ENCODE data around the gene CAMK4. TPM values are rescaled to one million over a fixed set of nuclear protein-coding genes. Genes with fewer than 3 reads are reported as not detected.

CAMK4 gene
- polyA plus RNA-seq, 1 donor (not counting 4 experiments of a cell fraction or from before 2014, with no cell fraction given) = 0.45 TPM

- dilution Hi-C loops (cut with MboI; ENCODE audit: extremely low pct_ligation_motif_present, low sequenced_read_pairs) = no loop called here
- no peak overlapping the region for H2AFZ ChIP-seq (ENCODE audit: control insufficient read depth, low read length)
- H3K36me3 ChIP-seq (ENCODE audit: control insufficient read depth in 2 of 2, extremely low read depth in 1 of 2, insufficient read depth in 2 of 2, low read length in 2 of 2) = no peaks in the 10 kb centered on the region
- H3K27ac ChIP-seq (ENCODE audit: control insufficient read depth, insufficient read depth, low read length) = no peak overlapping the region
- peaks cover 3% of the 10 kb centered on the region for H3K27me3 ChIP-seq (ENCODE audit: control insufficient read depth, extremely low read depth, insufficient read depth, low read length)
- H3K9ac ChIP-seq (ENCODE audit: control insufficient read depth, extremely low read depth, insufficient read depth, low read length) = no peak overlapping the region
- H3K9me3 ChIP-seq (ENCODE audit: control insufficient read depth, low read depth, low read length) = no peaks in the 10 kb centered on the region
- no peak for FAIRE-seq
- H3K9me1 ChIP-seq (ENCODE audit: control insufficient read depth, extremely low read depth, insufficient read depth, low read length) = no peaks in the 10 kb centered on the region
- TF ChIP-seq CTCF (optimal IDR thresholded peaks at IDR 0.05 in 1 of 3, IDR thresholded peaks at IDR 0.05 in 1 of 3, conservative IDR thresholded peaks at IDR 0.05 in 1 of 3; ENCODE audit: extremely low read depth in 1 of 3, insufficient read depth in 2 of 3, low read length in 3 of 3) = no peak
- no peak for TF ChIP-seq EZH2 (IDR thresholded peaks at IDR 0.05; ENCODE audit: low read length)
- no peaks in the 10 kb centered on the region for H4K20me1 ChIP-seq (ENCODE audit: control insufficient read depth, extremely low read depth, insufficient read depth, low read length)
- no peak for DNase-seq (ENCODE audit: low read depth, low spot score)
- H3K4me2 ChIP-seq (ENCODE audit: control insufficient read depth, extremely low read depth, insufficient read depth, low read depth, low read length) = no peak overlapping the region
- no peak overlapping the region for H3K4me3 ChIP-seq (ENCODE audit: control insufficient read depth in 2 of 3, extremely low read depth in 1 of 3, insufficient read depth in 2 of 3, low read depth in 1 of 3, low read length in 3 of 3)
- H3K79me2 ChIP-seq (ENCODE audit: control insufficient read depth, insufficient read depth, low read length) = no peaks in the 10 kb centered on the region
- H3K4me1 ChIP-seq (ENCODE audit: control insufficient read depth, extremely low read depth, insufficient read depth, low read length) = no peaks in the 10 kb centered on the region
Observed at GRCh38 chr5:111198281-111198966, 25.8 kb upstream of the CAMK4 start.

GRCh38 chr5:111200828-111201227 lies 23.4 kb upstream of the CAMK4 start:
- Histone ChIP-seq H3K27ac (ENCODE audit: control insufficient read depth, insufficient read depth, low read length) (no peak overlapping the region), H4K20me1 (ENCODE audit: control insufficient read depth, extremely low read depth, insufficient read depth, low read length) (no peaks in the 10 kb centered on the region), H3K27me3 (ENCODE audit: control insufficient read depth, extremely low read depth, insufficient read depth, low read length) (no peaks in the 10 kb centered on the region), H3K79me2 (ENCODE audit: control insufficient read depth, insufficient read depth, low read length) (no peaks in the 10 kb centered on the region), H3K36me3 (ENCODE audit: control insufficient read depth in 2 of 2, extremely low read depth in 1 of 2, insufficient read depth in 2 of 2, low read length in 2 of 2) (no peaks in the 10 kb centered on the region), H3K9ac (ENCODE audit: control insufficient read depth, extremely low read depth, insufficient read depth, low read length) (no peak overlapping the region), H3K4me3 (ENCODE audit: control insufficient read depth in 2 of 3, extremely low read depth in 1 of 3, insufficient read depth in 2 of 3, low read depth in 1 of 3, low read length in 3 of 3) (no peak overlapping the region), H3K4me1 (ENCODE audit: control insufficient read depth, extremely low read depth, insufficient read depth, low read length) (no peaks in the 10 kb centered on the region), H3K4me2 (ENCODE audit: control insufficient read depth, extremely low read depth, insufficient read depth, low read depth, low read length) (no peak overlapping the region), H3K9me1 (ENCODE audit: control insufficient read depth, extremely low read depth, insufficient read depth, low read length) (no peaks in the 10 kb centered on the region), H3K9me3 (ENCODE audit: control insufficient read depth, low read depth, low read length) (no peaks in the 10 kb centered on the region), H2AFZ (ENCODE audit: control insufficient read depth, low read length) (no peak overlapping the region)
- FAIRE-seq = no peak
- no peak for TF ChIP-seq CTCF (optimal IDR thresholded peaks at IDR 0.05 in 1 of 3, IDR thresholded peaks at IDR 0.05 in 1 of 3, conservative IDR thresholded peaks at IDR 0.05 in 1 of 3; ENCODE audit: extremely low read depth in 1 of 3, insufficient read depth in 2 of 3, low read length in 3 of 3)
- no peak for TF ChIP-seq EZH2 (IDR thresholded peaks at IDR 0.05; ENCODE audit: low read length)
- dilution Hi-C loops (cut with MboI; ENCODE audit: extremely low pct_ligation_motif_present, low sequenced_read_pairs) = no loop called here
- DNase-seq (ENCODE audit: low read depth, low spot score) = no peak

Measured in keratinocyte (primary cell).